GM18498 (cell line): Measurements from ENCODE around the gene HOXA13.

Experiments used
- ATAC-seq: cut with Tn5 transposase; IDR thresholded peaks from one replicate; pipeline ENCODE4 v1.9.1; 2021; ENCODE audit warnings: mild to moderate bottlenecking, moderate library complexity; ENCODE audit not compliant: unreplicated experiment

Gene HOXA13

DNA sequence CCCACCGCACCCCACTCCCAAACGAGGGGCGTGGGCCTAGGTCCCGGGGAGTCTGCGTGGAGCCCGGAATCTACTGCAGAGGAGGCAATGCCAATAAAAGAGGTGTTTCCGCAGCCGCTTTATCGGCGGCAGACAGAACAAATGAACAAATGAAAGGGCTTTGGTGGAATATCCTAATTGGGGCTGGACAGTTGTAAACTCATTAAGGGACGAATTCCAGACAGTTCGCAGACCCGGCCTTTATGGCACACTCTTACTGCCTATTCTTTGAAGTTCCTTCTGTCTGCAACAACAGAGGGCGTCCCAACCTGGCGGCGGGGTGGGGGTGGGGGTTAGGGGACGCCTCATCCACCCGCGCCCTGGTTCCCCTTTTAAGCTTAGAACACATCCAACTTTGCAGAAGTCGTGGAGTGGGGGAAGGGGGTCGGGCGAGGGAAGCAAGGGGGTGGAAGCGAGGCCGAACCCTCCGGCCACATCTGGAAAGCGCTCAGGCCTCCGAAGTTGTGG is 38.6 kb downstream of the HOXA13 start:
- no peak for ATAC-seq

DNA sequence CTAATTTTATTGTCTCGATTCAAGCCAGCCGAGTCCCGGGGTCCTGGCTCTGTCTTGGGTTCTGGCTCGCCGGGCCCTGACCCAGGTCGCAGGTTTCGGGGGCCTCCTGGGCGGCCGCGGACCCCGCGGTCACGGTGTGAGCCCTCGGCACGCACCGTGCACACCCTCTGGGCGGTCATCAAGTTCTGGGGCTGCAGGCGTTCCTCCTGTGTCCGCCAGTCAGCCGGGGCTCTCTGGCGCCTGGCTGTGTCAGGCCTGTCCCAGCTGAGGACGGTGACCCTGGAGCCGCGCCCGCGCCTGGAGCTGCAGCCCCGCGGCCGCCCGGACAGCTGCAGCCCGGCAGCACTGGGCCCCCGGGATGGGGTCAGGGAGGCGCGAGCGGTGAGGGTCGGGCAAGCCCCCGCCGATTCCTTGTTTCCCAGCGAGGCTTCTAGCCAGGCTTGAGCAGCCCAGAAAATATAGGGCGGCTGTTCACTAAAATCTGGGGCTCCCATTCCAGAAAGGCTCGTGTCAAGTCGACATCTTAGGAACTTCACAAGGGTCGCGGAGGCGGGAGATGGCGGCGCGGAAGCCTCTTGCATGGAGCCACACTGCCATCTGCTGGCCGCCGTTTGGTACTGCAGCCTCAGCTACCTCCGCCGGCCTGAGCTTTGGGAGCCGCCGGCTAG is 39.2 kb downstream of the HOXA13 start:
- peak; percentile 62 for ATAC-seq

DNA sequence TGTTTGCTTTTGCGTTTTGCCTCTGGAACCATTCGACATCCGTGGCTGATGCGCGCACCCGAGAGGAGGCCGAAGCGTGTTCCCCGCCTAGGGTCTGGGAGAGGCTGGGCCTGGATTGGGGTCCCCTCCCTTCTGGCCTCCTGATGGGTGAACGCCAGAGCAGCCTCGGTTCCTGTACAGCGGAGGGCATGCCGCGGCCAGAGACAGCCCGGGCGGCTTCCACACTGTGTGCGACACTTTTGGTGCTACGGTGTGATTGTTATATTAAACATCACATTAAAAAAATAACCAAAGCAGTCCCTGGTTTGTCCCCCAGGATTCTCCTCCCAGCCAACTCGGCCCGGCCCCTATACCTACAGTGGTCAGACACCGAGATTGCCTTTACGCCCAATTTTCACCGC is 39.7 kb downstream of the HOXA13 start:
- ATAC-seq = no peak

DNA sequence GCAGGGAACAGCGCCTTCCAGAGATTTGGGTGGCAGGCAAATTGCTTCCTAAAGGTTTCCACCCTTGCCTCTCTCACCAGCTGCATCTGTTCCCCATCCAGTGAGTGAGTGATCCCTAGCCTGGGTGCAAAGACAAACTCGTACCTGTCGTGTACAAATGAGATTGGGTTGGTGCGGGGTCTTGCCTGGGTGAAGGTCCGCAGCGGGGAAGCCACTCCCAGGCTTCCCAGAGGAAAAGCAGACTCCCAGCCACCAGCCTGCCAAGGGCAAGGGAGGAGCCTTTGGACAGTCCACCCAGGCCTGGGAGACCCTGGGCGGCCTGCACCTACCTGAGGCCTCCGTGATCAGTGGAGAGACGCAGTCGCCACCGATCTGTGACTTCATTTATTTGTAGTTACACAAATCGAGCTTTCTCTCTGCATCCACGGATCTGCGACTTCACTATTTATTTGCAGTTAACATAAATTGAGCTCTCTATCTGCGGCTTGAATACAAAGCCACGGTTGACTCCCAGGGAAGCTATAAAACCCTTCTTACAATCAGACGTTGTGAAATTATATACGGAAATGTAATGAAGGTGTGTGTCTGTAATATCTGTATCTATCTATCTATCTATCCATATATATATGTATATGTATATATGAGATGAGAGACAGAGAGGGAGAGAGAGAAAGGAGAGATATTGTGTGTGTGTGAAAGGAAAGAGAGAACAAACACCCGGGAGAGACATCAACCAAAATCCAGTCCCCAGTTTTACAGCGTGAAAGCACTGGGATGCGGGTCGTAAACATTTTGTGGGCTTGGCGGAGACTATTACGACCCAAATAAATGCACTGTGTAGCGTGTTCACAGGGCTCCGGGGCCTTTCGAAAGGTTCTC is 40.4 kb downstream of the HOXA13 start:
- ATAC-seq = no peak

DNA sequence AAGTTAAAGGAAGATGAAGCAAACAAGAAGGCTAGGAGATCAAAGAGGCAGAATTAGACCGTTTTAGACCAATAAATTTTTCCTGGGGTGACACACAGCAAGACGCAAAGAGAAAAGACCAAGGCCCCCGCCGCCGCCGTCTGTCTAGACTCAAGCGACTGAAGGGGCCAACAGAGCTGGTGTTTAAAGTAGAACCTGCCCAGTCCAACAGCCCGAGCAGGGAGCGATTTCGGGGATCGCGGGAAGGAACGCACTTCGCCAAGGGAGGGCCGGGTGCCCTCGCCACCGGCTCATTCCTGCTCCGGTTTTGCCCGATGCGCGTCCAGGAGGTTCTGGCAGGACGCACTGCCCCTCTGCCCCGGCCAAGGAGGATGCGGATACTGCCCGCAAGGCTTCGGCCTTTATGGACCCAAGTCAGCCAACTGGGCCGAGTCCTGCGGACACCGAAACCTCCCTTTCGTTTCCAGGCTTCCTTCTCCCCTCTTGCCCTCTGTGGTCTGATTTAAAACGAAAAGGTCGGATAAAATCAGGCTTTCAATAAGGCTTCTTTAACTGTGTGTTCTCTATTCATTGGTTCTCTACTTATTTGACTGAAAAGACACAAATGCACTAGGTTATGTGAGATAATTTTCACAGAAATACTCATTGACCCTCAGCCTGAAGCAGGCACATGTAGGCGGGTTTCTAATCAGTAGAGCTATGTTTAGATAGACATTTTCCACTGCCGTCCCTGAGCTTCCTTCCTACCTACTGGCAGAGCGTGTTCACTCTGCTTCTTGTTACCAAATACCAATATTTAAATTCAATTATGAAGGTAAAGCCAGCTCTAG is 41.2 kb downstream of the HOXA13 start:
- ATAC-seq = no peak

GRCh38 chr7:27157702-27158431 is 42.0 kb downstream of the HOXA13 start:
- ATAC-seq = no peak

- no peak for ATAC-seq
Observed at GRCh38 chr7:27156916-27157701, 42.8 kb downstream of the HOXA13 start.

DNA sequence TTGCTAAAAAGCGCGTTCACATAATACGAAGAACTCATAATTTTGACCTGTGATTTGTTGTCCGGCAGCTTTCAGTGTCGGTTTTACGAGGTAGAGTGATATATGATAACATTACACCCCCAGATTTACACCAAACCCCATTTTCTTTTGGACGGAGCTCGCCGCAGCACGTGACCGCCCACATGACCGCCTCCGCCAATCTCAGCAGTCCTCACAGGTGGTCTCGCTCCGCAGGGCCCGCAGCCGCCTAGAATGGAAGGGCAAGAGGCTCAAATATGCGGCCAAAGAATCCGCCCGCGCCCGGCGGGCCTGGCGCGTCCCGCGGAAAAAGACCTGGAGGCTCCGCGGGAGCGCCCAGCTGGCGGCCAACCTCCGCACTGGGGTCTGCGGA is 43.4 kb downstream of the HOXA13 start, which contains the start of gene HOXA7:
HOXA7 (minus strand) TSS at position 168 of the 391 bp plus-strand sequence; CDS start at position 38, 130 bp downstream.
- ATAC-seq = no peak

DNA sequence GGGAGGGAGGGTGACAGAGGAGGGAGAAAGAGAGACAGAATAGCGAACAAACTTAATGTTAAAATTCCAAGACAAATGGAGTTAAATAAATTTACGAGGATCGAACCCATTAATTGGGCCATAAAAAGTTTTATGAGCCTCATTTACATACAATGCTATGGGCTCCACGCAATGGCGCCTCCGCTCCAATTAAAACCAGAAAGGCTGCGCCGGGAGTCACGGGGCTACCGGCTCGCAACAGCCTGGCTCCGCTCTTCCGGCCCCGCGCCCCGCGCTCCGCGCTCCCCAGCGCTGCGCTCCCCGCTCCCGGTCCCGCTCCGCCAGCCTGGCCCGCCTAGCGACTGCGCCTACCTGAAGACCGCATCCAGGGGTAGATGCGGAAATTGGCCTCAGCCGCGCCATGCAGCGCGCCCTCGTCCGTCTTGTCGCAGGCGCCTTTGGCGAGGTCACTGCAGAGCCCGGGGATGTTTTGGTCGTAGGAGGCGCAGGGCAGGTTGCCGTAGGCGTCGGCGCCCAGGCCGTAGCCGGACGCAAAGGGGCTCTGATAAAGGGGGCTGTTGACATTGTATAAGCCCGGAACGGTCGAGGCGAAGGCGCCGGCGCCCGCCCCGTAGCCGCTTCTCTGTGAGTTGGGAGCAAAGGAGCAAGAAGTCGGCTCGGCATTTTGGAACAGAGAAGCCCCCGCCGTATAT is 43.9 kb downstream of the HOXA13 start:
- no peak for ATAC-seq

DNA sequence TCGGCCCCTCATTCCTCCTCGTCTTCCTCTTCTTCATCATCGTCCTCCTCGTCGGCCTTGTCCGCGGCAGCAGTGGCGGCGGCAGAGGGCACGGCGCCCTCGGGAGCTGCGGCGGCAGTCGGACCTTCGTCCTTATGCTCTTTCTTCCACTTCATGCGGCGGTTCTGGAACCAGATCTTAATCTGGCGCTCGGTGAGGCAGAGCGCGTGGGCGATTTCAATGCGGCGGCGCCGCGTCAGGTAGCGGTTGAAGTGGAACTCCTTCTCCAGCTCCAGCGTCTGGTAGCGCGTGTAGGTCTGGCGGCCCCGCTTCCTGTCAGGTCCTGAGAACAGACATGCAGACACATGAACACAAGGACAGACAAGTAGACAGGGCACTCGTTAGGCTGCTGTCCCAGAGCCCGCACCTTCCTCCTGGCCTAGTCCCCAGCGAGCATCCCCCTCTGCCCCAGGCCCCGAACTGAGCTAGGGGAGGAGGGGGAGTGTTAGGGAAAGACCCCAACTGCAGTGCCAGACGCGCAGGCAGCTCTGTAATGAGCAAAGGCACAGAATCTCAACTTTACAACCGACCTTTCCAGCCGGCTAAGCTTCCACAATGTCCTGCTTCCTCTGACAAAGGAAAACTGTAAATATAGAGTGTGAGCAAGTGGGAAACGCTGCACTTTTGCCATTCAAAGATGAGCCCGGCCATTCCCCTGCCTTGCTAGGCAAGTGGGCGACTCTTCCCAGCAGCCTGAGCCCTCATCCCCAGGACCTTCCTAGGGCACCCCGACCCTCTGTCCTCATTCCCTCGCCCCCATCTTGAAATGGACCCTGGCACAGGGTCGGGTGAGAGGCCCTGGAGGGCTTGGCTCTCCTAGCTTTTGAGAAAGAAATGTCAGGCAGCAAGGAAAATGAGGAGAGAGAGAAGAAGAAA is 44.7 kb downstream of the HOXA13 start:
- no peak for ATAC-seq

- no peak for ATAC-seq
Observed at GRCh38 chr7:27154369-27154768, 45.5 kb downstream of the HOXA13 start.

GRCh38 chr7:27153526-27153925 is 46.4 kb downstream of the HOXA13 start:
- ATAC-seq = no peak

DNA sequence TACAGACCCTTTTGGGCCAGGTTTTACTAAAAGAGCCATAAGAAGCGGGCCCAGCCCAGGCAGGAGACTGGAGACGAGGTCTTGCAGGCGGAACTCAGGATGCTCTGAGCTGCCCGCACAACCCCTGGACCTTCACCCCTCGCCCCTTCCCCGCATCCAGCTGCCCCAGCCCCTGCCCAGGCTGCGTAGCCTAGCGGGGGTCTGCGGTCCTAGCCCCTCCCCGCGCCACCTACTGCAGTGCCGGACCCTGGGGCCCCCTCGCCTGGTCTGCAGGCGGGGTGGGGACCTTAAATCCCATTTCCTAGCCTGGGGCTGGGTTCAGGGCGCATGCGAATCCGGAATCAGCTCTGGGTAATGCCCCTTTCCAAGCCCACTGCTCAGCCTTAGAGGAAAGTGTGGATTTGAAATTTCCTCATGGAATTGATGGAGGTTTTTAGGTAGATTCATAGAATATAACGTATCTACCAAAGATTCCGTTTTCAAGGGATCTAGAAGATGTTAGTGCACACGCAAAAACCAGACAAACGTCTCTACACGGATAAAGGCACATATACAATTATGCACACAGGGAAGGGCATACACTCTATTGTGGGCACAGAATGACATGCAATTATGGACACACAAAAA is 47.0 kb downstream of the HOXA13 start:
- ATAC-seq = no peak

DNA sequence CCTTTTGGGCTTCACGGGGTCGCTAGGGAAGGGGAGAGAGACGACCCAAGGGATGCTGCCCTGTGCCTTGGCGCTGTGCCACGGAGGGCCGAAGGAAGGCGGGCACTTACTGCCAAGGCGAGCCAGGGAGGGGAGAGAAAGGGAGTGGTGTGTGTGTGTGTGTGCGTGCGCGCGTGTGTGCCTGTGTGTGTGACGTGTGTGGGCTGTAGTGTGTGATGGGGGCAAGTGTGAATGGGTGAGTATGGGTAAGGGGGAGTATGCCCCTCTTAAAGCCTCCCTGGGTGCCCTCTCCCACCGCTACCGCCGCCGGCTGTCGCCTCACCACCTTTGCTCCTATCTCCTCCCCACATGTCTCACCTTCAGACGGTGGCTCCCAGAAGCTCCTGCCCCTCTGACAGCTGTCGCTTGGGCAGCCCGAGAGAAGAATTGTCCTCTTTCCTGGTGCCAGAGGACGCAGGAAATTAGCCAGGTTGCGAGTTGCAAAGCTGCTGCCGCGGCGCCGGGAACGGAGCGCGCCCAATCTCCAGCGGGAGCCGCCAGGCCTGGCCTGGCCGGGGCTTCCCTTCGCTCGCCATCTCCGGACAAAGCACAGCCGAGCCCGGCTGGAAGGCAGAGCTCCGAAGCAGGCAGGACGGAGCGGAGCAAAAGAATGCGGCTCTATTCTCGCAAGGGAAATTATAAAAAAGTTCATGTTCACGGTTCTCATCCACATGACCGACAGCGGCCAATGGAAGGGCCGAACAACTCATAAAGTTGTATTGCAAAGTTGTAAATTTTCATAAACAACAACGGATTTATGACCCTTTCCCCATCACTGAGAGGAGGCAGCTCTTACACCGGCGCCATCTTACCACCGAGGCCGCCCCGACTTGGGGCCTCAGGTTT is 47.7 kb downstream of the HOXA13 start, which contains the start of gene HOXA3:
HOXA3 (minus strand) TSS at position 653 of the 885 bp plus-strand sequence. CDS start 41,943 bp downstream, outside the sequence.
- ATAC-seq = no peak

GRCh38 chr7:27151341-27151930 is 48.5 kb downstream of the HOXA13 start:
- no peak for ATAC-seq
